HPDE6-E6E7 (cell line): ENCODE results near the gene SFTPB.
"Not testable (repeated sequence)": the region's sequence is repeated elsewhere in the genome, so short reads cannot be mapped to it uniquely, and the experiment has no call there.

Experiments
- DNase-seq: peaks from one replicate; pipeline ENCODE4 v3.0.0; 2011; ENCODE audit warnings: missing footprints; ENCODE audit errors: extremely low spot score

SFTPB gene

DNA sequence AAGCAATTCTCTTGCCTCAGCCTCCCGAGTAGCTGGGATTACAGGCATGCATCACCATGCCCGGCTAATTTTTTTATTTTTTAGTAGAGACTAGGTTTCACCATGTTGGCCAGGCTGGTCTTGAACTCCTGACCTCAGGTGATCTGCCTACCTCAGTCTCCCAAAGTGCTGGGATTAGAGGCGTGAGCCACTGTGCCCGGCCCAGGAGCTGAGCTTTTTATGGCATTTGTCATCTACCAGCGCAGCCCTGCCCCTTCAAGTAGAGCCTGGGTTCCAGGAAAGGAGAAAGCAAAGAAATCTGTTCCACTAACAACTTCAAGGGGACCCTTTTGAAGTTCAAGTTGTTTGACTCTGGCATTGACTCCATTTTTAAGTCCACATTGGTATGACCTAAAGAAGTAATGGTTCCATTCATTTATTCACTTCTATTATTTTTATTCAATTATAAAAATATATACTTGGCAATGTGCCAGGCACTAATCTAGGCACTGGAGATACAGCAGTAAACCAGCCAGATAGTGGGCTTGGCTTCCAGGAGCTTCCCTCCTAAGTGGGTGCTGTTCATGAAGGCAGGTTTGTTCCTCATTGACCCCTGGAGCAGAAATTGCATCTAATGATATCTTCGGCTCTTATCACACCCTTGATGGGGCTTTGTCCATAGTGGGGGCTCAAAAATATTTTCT lies 8.0 kb upstream of the SFTPB start:
- no peak for DNase-seq

DNA sequence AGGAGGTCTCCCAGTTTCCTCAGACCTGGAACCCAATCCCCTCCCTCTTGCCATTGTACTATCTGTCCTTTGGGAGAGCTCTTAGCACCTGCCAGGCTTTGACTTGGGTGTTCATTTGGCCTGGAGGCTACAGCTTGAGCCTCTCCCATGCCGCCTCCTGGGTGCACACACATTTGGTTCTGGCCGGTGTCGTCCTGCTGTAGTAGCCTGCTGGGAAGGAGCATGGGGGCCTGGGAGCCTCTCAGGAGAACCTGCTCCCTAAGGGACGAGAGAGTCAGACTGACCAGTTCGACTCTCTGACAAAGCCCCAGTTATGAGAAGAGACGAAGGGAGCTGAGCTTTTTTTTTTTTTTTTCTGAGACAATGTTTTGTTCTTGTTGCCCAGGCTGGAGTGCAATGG lies 7.4 kb upstream of the SFTPB start:
- DNase-seq: no peak

GRCh38 chr2:85674417-85674816 lies 6.4 kb upstream of the SFTPB start:
- no peak for DNase-seq

DNA sequence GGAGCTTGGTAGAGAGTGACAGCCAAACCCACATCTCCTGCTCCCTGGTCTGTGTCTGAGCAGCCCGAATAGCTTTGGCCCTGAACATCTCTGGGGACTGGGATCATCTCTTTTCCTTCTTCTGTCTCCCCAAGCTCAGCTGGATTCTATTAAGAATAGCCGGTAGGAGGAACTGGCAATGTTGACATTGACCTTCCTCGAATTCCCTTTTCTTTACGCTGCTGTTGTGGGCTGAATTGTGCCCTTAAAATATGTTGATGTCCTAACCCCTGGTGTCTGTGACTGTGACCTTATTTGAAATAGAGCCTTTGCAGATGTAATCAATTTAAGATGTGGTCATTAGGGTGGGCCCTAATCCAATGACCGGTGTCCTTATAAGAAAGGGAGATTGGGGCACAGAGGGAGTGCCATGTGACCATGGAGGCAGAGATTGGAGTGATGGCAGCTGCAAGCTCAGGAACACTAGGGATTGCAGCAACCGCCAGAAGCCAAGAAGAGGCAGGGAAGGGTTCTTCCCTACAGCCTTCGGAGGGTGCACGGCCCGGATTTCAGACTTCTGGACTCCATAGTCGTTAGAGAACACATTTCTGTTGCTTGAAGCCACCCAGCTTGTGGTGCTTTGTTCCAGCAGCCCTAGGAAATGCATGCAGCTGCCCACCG lies 5.8 kb upstream of the SFTPB start:
- no peak for DNase-seq

- no peak for DNase-seq
These were observed 4.5 kb upstream of the SFTPB start for GRCh38 chr2:85672456-85672855.

DNA sequence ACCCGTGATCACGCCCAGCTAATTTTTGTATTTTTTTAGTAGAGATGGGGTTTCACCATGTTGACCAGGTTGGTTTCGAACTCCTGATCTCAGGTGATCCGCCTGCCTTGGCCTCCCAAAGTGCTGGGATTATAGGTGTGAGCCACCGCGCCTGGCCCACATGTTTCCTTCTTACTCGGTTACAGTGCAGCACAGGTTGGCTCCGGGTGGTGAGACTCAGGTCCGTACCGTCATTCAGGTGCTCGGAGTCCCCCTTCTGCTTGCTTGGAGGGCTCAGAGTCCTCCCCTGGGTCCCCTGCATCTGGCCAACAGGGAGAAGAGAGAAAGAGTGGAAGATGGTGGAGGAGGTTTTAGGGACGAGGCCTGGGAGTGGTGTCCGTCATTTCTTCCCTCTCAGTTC lies 2.4 kb upstream of the SFTPB start:
- not testable (repeated sequence) for DNase-seq

DNA sequence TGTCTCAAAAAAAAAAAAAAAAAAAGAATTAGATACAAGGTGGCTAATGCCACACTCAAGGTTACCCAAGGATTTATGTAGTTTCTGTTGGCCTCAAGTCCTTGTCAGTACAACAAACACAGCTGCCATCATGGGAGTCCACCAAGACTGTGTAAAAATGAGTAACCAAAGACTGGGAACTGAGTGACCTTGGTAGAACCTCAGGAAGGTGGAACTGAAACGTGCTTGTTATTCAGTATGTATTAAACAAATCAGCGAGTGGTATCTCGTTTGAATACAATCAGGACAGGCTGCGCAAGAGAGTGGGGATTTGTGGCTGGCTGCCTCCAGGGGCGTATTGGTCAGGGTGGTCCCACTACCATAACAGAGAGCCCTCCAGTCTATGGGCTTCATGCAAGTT lies 1.6 kb upstream of the SFTPB start:
- DNase-seq: no peak

GRCh38 chr2:85668857-85669142 lies 801 bp upstream of the SFTPB start:
- no peak for DNase-seq

GRCh38 chr2:85667561-85668008 lies 414 bp downstream of the SFTPB start:
- DNase-seq: no peak

DNA sequence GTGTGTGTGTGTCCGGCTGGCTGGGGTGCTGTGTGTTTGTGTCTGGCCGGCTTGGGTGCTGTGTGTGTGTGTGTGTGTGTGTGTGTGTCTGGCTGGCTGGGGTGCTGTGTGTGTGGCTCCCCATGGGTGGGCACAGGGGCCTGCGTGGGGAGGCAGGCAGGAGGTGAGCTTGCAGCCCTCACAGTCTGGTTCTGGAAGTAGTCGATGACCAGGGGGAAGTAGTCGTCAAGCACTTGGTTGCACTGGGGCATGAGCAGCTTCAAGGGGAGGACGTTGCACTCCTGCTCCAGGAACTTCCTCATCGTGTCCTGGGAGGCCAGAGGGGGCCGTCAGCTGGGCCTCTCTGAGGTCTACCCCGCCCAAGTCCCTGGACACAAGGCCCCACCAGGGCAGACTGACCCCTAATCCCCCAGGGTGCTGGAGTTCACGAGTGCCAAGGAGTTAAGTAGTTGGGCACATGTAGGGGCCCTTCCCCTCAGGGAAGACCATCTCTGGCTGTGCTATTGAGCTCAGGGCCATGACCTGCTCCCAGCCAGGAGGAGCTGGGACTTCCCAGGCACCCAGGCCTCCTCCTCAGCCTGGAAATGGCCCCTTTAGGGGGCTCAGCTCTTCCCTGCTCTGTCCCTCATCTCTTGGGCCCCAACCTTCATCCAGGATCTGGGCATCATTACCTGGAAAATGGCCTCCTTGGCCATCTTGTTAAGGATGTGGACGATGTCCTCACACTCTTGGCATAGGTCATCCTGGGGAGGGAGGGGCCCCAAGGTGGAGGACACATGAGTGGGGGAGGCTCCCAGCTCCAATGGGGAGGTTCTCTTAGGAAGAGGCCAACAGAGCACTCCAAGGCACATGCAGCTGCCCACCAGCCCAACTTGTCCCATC lies 1.3 kb downstream of the SFTPB start:
- DNase-seq: no peak

GRCh38 chr2:85666016-85666415 lies 2.0 kb downstream of the SFTPB start:
- no peak for DNase-seq

DNA sequence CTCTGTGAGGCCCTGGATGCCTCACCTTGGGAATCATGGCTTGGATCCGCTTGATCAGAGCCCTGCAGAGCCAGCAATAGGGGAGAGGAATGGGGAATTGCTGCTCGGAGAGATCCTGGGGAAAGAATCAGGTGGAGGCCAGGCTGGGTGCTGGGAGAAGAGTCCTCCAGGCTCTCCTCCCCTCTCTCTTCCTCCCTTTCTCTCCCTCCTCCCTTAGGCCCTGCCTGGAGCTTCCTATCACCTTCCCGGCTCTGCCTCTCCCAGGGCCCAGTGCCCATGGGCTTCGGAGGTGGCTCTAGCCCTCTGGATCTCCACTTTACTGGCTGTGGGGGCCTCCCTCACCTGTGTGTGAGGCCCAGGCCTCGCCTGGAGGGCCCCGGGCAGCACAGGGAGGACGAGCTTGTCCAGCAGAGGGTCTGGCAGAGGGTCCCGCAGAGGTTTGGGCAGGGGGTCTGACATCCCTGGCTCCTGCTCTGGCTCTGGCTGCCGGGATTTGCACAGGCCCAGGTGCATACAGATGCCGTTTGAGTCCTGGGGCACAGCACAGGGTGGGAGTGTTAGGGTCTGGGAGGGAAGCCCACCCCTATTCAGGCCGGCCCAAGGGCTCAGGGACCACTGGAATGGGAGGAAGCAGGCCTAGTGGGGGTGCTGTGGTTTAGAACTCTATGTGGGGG lies 2.6 kb downstream of the SFTPB start:
- DNase-seq: no peak

GRCh38 chr2:85663594-85664565 lies 4.1 kb downstream of the SFTPB start:
- DNase-seq: no peak

DNA sequence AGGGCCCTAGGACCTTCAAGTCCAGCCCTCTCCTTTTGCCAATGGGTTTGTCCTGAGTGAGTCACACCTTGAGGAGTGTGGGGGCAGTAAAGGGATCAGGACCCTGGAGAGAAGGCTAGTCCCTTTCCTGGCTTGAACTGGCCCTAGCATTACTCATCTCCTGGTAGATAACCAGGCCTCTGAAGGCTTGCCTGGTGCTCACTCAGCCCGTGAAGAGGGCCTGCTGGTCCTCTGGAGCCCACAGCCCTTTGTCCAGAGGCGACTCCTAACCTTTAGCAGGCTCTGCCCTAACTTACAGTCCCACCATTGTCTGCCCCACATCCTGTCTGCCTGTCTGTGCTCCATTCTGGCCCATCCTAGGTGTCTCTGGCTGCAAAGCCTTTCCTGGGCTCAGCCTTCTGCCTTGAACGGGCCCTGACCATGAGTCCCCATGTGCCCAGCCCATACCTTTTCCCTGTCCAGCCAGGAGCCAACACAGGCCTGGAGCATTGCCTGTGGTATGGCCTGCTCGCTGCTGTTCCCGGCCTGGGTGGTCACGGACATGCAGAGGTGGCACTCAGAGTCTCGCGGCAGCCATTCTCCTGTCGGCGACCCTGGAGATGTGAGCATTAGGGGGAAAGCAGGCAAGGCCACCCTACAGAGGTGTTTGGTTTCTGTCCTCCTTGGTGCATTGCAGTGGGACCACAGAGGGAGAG lies 5.0 kb downstream of the SFTPB start:
- DNase-seq: peak; percentile 25

DNA sequence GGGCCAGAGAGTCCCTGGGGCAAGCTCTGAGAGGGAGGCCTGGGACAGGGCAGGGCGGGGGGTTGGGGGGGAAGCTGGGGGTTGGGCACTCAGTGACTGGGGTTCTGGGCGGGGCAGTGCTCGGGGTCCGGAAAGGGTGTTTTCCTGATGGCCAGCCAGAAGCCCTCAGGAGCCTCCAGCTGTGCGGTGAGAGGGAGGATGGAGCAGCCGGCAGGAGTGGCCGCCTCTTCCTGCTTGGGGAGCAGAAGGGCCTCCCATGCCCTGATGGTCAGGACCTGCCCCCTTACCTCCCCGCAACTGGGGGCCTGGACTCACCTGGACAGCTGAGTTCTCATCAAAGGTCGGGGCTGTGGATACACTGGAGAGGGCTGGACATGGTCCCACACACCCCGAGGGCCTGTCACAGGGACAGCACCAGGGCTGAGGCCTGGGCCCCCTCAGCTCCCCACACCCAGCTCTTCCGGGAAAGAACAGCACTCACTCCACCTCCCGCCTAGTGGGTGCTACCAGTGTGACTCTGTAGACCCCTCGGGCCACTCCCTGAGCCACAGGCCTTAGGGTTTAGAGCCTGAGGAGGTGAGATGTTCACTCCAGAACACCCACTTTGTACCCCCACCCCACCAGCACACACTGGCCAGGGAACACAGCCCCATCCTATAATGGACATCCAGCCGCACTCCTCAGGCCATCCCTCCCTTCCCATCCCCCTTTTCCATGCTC lies 6.7 kb downstream of the SFTPB start:
- DNase-seq: no peak

GRCh38 chr2:85660725-85661124 lies 7.3 kb downstream of the SFTPB start:
- DNase-seq: no peak

DNA sequence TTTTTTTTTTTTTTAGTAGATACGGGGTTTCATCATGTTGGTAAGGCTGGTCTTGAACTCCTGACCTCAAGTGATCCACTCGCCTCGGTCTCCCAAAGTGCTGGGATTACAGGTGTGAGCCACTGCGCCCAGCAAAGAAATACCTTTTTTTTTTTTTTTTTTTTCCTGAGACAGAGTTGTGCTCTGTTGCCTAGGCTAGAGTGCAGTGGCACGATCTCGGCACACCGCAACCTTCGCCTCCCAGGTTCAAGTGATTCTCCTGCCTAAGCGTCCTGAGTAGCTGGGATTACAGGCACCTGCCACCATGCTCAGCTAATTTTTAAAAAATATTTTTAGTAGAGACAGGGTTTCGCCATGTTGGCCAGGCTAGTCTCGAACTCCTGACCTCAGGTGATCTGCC lies 7.7 kb downstream of the SFTPB start:
- DNase-seq: not testable (repeated sequence)

GRCh38 chr2:85659324-85659981 lies 8.5 kb downstream of the SFTPB start:
- DNase-seq: no peak

- not testable (repeated sequence) for DNase-seq
These were observed 10.6 kb downstream of the SFTPB start for GRCh38 chr2:85657399-85657798.
